ENCODE results near the gene MATCAP1. TPM values are rescaled to one million over a fixed set of nuclear protein-coding genes. Genes with fewer than 3 reads are reported as not detected.
A peak's percentile ranks its signal among the peaks of the same experiment; 100 is the strongest.

Gene MATCAP1
- total RNA-seq, 1 experiment from 2014 or later = 51.2 TPM

GRCh38 chr16:67169642-67170167, 14.1 kb downstream of the MATCAP1 start:
- Histone ChIP-seq H3K23me2 (ENCODE audit: insufficient read length, low read depth, low read length, poor library complexity, severe bottlenecking) (peaks cover 16% of the 10 kb centered on the region), H4K91ac (ENCODE audit: insufficient read length, low read depth, low read length) (no peak overlapping the region), H2BK20ac (ENCODE audit: low read depth, low read length, poor library complexity, severe bottlenecking) (no peak overlapping the region), H2AFZ (ENCODE audit: low read length) (no peak overlapping the region), H3K79me2 (ENCODE audit: insufficient read depth, low read length) (no peaks in the 10 kb centered on the region), H3K18ac (ENCODE audit: insufficient read length, low read depth, low read length) (no peak overlapping the region), H3K14ac (ENCODE audit: insufficient read depth, low read length) (no peak overlapping the region), H3K79me1 (ENCODE audit: insufficient read depth, low read depth, low read length, poor library complexity, severe bottlenecking) (no peaks in the 10 kb centered on the region), H4K20me1 (ENCODE audit: control insufficient read depth, insufficient read depth, insufficient read length) (no peaks in the 10 kb centered on the region), H4K8ac (replicated peaks; ENCODE audit: insufficient read length, low read depth, low read length) (no peak overlapping the region), H3K4ac (ENCODE audit: low read depth, low read length) (no peak overlapping the region), H2BK12ac (ENCODE audit: insufficient read length, low read depth, low read length) (no peak overlapping the region), H4K5ac (ENCODE audit: insufficient read length, low read depth, low read length) (no peak overlapping the region), H3K23ac (ENCODE audit: insufficient read length, low read depth, low read length) (no peak overlapping the region), H3K56ac (ENCODE audit: insufficient read length, low read depth, low read length) (no peak overlapping the region), H3K27me3 (ENCODE audit: insufficient read depth, low read length) (peaks cover 67% of the 10 kb centered on the region), H2BK5ac (ENCODE audit: insufficient read length, low read length) (no peak overlapping the region), H2AK5ac (ENCODE audit: insufficient read length, low read length) (no peak overlapping the region), H3K27ac (ENCODE audit: insufficient read length, low read depth, low read length) (no peak overlapping the region), H3T11ph (ENCODE audit: low read length) (no peak overlapping the region), H2BK15ac (ENCODE audit: low read depth, low read length) (no peak overlapping the region), H2BK120ac (ENCODE audit: low read depth, low read length, poor library complexity, severe bottlenecking) (no peak overlapping the region), H3K9ac (ENCODE audit: extremely low read depth, insufficient read length, low read length) (no peak overlapping the region), H3K4me1 (ENCODE audit: insufficient read depth, low read length) (peaks cover 5% of the 10 kb centered on the region; the same call in 1 of the 2 replicates), H3K4me2 (ENCODE audit: insufficient read depth, insufficient read length, low read length) (peak overlapping the region; percentile 60), H3K9me3 (ENCODE audit: control insufficient read depth, low read depth, low read length) (no peaks in the 10 kb centered on the region)
- peaks cover 89% of the 10 kb centered on the region for H3K27me3 Mint-ChIP-seq (ENCODE audit: low read depth)
- H3K9me3 Mint-ChIP-seq = peaks cover 0 to 3% of the 10 kb centered on the region in 2 experiments; a peak in 1 of 5 replicates
- DNase-seq = peak; percentile 89
- peak overlapping the region; percentile 62 to 87 for H3K4me3 Mint-ChIP-seq
- H3K4me1 Mint-ChIP-seq = peaks cover 36 to 60% of the 10 kb centered on the region in 2 experiments
- H3K36me3 Mint-ChIP-seq (ENCODE audit: insufficient read depth in 1 of 3, low read depth in 3 of 3) = peaks cover 0 to 2% (median 0%) of the 10 kb centered on the region in 3 experiments; a peak in 1 of 7 replicates
- TF ChIP-seq CTCF (conservative IDR thresholded peaks at IDR 0.05) = peak; percentile 92
- no peak overlapping the region for H3K27ac Mint-ChIP-seq
- WGBS (ENCODE audit: extremely low coverage, insufficient read length, low lambda C conversion rate) = no CpG with 5 or more reads among the region's 24 CpGs

Data from H9 (cell line).